ENCODE measurements around the gene SLC22A12.

The SLC22A12 gene

GRCh38 chr11:64604458-64605243 is 13.6 kb downstream of the SLC22A12 start:
- Histone ChIP-seq H3K9me2 (replicated peaks; ENCODE audit: insufficient read depth, low read length) (no peaks in the 10 kb centered on the region), H3K9me3 (replicated peaks; ENCODE audit: insufficient read depth, low read length) (no peaks in the 10 kb centered on the region), H3K4me1 (ENCODE audit: low read length) (no peaks in the 10 kb centered on the region), H3K27ac (ENCODE audit: low read length) (no peak overlapping the region), H3K4me2 (ENCODE audit: low read depth, low read length) (no peak overlapping the region), H3K27me3 (replicated peaks; ENCODE audit: insufficient read depth, low read length) (peaks cover 93% of the 10 kb centered on the region), H3F3A (ENCODE audit: insufficient read depth, low read length) (no peaks in the 10 kb centered on the region), H4K20me1 (ENCODE audit: insufficient read depth, low read length) (no peaks in the 10 kb centered on the region), H3K4me3 (ENCODE audit: low read length) (no peak overlapping the region), H3K9ac (ENCODE audit: low read length) (no peak overlapping the region), H3K79me2 (ENCODE audit: low read length) (no peaks in the 10 kb centered on the region), H2AFZ (ENCODE audit: low read length) (no peak overlapping the region), H3K36me3 (replicated peaks; ENCODE audit: insufficient read depth, low read length) (no peaks in the 10 kb centered on the region)
- TF ChIP-seq EZH2 (optimal IDR thresholded peaks at IDR 0.05; ENCODE audit: low read depth, low read length) (no peak), EZH2phosphoT487 (IDR thresholded peaks at IDR 0.05; ENCODE audit: low read length) (no peak), CTCF (IDR thresholded peaks at IDR 0.05; ENCODE audit: low read length) (no peak)
- no peak for DNase-seq

- TF ChIP-seq EZH2phosphoT487 (IDR thresholded peaks at IDR 0.05; ENCODE audit: low read length) (no peak), CTCF (IDR thresholded peaks at IDR 0.05; ENCODE audit: low read length) (no peak), EZH2 (optimal IDR thresholded peaks at IDR 0.05; ENCODE audit: low read depth, low read length) (no peak)
- Histone ChIP-seq H3K79me2 (ENCODE audit: low read length) (no peaks in the 10 kb centered on the region), H3F3A (ENCODE audit: insufficient read depth, low read length) (no peaks in the 10 kb centered on the region), H3K9ac (ENCODE audit: low read length) (no peak overlapping the region), H4K20me1 (ENCODE audit: insufficient read depth, low read length) (no peaks in the 10 kb centered on the region), H3K9me2 (replicated peaks; ENCODE audit: insufficient read depth, low read length) (no peaks in the 10 kb centered on the region), H3K4me1 (ENCODE audit: low read length) (no peaks in the 10 kb centered on the region), H3K27me3 (replicated peaks; ENCODE audit: insufficient read depth, low read length) (peaks cover 94% of the 10 kb centered on the region), H3K4me3 (ENCODE audit: low read length) (no peak overlapping the region), H3K27ac (ENCODE audit: low read length) (no peak overlapping the region), H3K9me3 (replicated peaks; ENCODE audit: insufficient read depth, low read length) (no peaks in the 10 kb centered on the region), H2AFZ (ENCODE audit: low read length) (no peak overlapping the region), H3K4me2 (ENCODE audit: low read depth, low read length) (no peak overlapping the region), H3K36me3 (replicated peaks; ENCODE audit: insufficient read depth, low read length) (no peaks in the 10 kb centered on the region)
- no peak for DNase-seq
Observed at GRCh38 chr11:64605244-64605560, 14.2 kb downstream of the SLC22A12 start.

GRCh38 chr11:64605656-64606585 is 14.9 kb downstream of the SLC22A12 start:
- Histone ChIP-seq H4K20me1 (ENCODE audit: insufficient read depth, low read length) (no peaks in the 10 kb centered on the region), H3K9me3 (replicated peaks; ENCODE audit: insufficient read depth, low read length) (no peaks in the 10 kb centered on the region), H3K4me1 (ENCODE audit: low read length) (no peaks in the 10 kb centered on the region), H3K27ac (ENCODE audit: low read length) (no peak overlapping the region), H3F3A (ENCODE audit: insufficient read depth, low read length) (no peaks in the 10 kb centered on the region), H3K4me2 (ENCODE audit: low read depth, low read length) (no peak overlapping the region), H3K27me3 (replicated peaks; ENCODE audit: insufficient read depth, low read length) (peaks cover 92% of the 10 kb centered on the region), H3K36me3 (replicated peaks; ENCODE audit: insufficient read depth, low read length) (no peaks in the 10 kb centered on the region), H3K79me2 (ENCODE audit: low read length) (no peaks in the 10 kb centered on the region), H2AFZ (ENCODE audit: low read length) (no peak overlapping the region), H3K9me2 (replicated peaks; ENCODE audit: insufficient read depth, low read length) (no peaks in the 10 kb centered on the region), H3K9ac (ENCODE audit: low read length) (no peak overlapping the region), H3K4me3 (ENCODE audit: low read length) (no peak overlapping the region)
- no peak for TF ChIP-seq EZH2phosphoT487 (IDR thresholded peaks at IDR 0.05; ENCODE audit: low read length)
- no peak for TF ChIP-seq EZH2 (optimal IDR thresholded peaks at IDR 0.05; ENCODE audit: low read depth, low read length)
- TF ChIP-seq CTCF (IDR thresholded peaks at IDR 0.05; ENCODE audit: low read length), result no peak
- DNase-seq, result no peak

Data from MM.1S (cell line).